K562 (cell line): ENCODE results near the gene MET. TPM values are rescaled to one million over a fixed set of nuclear protein-coding genes. Genes with fewer than 3 reads are reported as not detected.

Source experiments
- ATAC-seq: fragments of 200-7000 bp; cut with Tn5 transposase; 3 replicates; pipeline ENCODE4 v1.9.1; 2020; ENCODE audit warnings: moderate library complexity
- BruUV-seq: library from RNA; stranded (reverse); fragments of 400-500 nt; replicated peaks from 2 replicates; lab custom pipeline; 2021; lab: Mats Ljungman, UMichigan
- CTCF ChIA-PET: fragments of 300-600 bp; formaldehyde crosslinking; extraction: SDS; loops from one replicate; lab custom pipeline; 2021; ENCODE audit warnings: low intra/inter-chr PET ratio; lab: Yijun Ruan, JAX
- POLR2A ChIA-PET: fragments of 300-600, 350-650 bp; sonication (Branson Sonifier 250); formaldehyde crosslinking; extraction: SDS; loops from one replicate; lab custom pipeline; 2021; ENCODE audit warnings: antibody characterized with exemption, inconsistent platforms; lab: Yijun Ruan, JAX
- DNase-seq, 4 experiments: peaks; one replicate each; pipeline versions ENCODE4 v3.0.0 to v3.0.0-alpha.2; 2011 to 2018; ENCODE audit warnings: low spot score in 3 of 4, mixed read lengths in 3 of 4; ENCODE audit errors: extremely low read depth in 1 of 4
- FAIRE-seq: peaks from 2 replicates; lab custom pipeline; 2011; peaks lifted over from hg19 to GRCh38; lab: Jason Lieb, UNC
- H2AFZ ChIP-seq: 2 replicates; pipeline ENCODE4 v1.6.0; 2011; ENCODE audit warnings: low read depth, low read length, control low read depth, inconsistent platforms
- H3K27ac ChIP-seq: fragments of 200-600 bp; 3 replicates; pipeline ENCODE4 v1.8.0; 2011; ENCODE audit warnings: low read depth, mild to moderate bottlenecking, control low read depth, inconsistent platforms, low read length, moderate library complexity, mixed read lengths; ENCODE audit errors: extremely low read depth
- H3K27me3 ChIP-seq, 2 experiments: fragments of 300-600 bp in 1 of 2; 2 replicates in 1 of 2; 3 replicates in 1 of 2; pipeline versions ENCODE4 v1.6.0 to v1.8.0; 2011; ENCODE audit warnings: inconsistent platforms in 2 of 2, low read length in 2 of 2, mild to moderate bottlenecking in 1 of 2, mixed read lengths in 1 of 2, moderate library complexity in 1 of 2; ENCODE audit not compliant: control insufficient read depth in 2 of 2, insufficient read depth in 2 of 2
- H3K36me3 ChIP-seq: fragments of 300-600 bp; 3 replicates; pipeline ENCODE4 v1.8.0; 2011; ENCODE audit warnings: mild to moderate bottlenecking, low read length, inconsistent platforms; ENCODE audit not compliant: control insufficient read depth, insufficient read depth
- H3K4me1 ChIP-seq, 2 experiments: fragments of 200-600 bp in 1 of 2; replicated peaks in 1 of 2; 2 replicates in 1 of 2; 3 replicates in 1 of 2; pipeline versions ENCODE4 v1.5.1 to v1.8.0; 2011; ENCODE audit warnings: inconsistent platforms in 2 of 2, low read length in 2 of 2, mild to moderate bottlenecking in 1 of 2, mixed read lengths in 1 of 2, moderate library complexity in 1 of 2; ENCODE audit not compliant: control insufficient read depth in 2 of 2, insufficient read depth in 2 of 2
- H3K4me2 ChIP-seq: 2 replicates; pipeline ENCODE4 v1.6.1; 2011; ENCODE audit warnings: low read length, control low read depth, inconsistent platforms, mixed read lengths; ENCODE audit not compliant: insufficient read depth
- H3K4me3 ChIP-seq: fragments of 200-600 bp; sonication (generic), shearing (Covaris generic); 2 replicates; pipeline ENCODE4 v1.5.1; 2016; ENCODE audit warnings: control low read depth, inconsistent platforms
- H3K79me2 ChIP-seq: fragments of 200-600 bp; 3 replicates; pipeline ENCODE4 v1.8.0; 2011; ENCODE audit warnings: low read length, inconsistent platforms; ENCODE audit not compliant: control insufficient read depth, insufficient read depth
- H3K9ac ChIP-seq, 2 experiments: 2 replicates each; pipeline versions ENCODE4 v1.6.0 to v1.6.1; 2011; ENCODE audit warnings: low read depth in 2 of 2, low read length in 2 of 2, control low read depth in 1 of 2, inconsistent platforms in 1 of 2, mild to moderate bottlenecking in 1 of 2, mixed read lengths in 1 of 2; ENCODE audit not compliant: insufficient read depth in 1 of 2
- H3K9me1 ChIP-seq: one replicate; pipeline ENCODE4 v1.6.0; 2011; ENCODE audit warnings: inconsistent platforms, mild to moderate bottlenecking, low read length, moderate library complexity; ENCODE audit not compliant: control insufficient read depth, insufficient read depth
- H3K9me3 ChIP-seq: replicated peaks from 2 replicates; pipeline ENCODE4 v1.5.1; 2011; ENCODE audit warnings: low read depth, low read length, inconsistent platforms; ENCODE audit not compliant: control insufficient read depth, insufficient read depth
- H4K20me1 ChIP-seq: replicated peaks from 2 replicates; pipeline ENCODE4 v1.6.1; 2011; ENCODE audit warnings: low read length, inconsistent platforms, mixed read lengths; ENCODE audit not compliant: control insufficient read depth, insufficient read depth
- CEBPB ChIP-seq: fragments of 450-650 bp; IDR thresholded peaks from 2 replicates; pipeline ENCODE4 v1.6.1; 2016; ENCODE audit warnings: missing genetic modification characterization, missing compliant biosample characterization
- NFIC ChIP-seq: fragments of 450-650 bp; IDR thresholded peaks from 2 replicates; pipeline ENCODE4 v1.6.1; 2017; ENCODE audit warnings: mild to moderate bottlenecking, inconsistent platforms
- NR3C1 ChIP-seq: sonication (generic); formaldehyde crosslinking; IDR thresholded peaks from 2 replicates; pipeline ENCODE4 v1.8.1; 2022; ENCODE audit warnings: missing genetic modification reagents
- TAF7 ChIP-seq: fragments of 450-650 bp; IDR thresholded peaks from 2 replicates; pipeline ENCODE4 v1.6.1; 2016; ENCODE audit warnings: missing genetic modification characterization, missing compliant biosample characterization
- ZBTB40 ChIP-seq, 2 experiments: fragments of 450-650 bp in 1 of 2; sonication (generic) in 1 of 2; formaldehyde crosslinking in 1 of 2; IDR thresholded peaks; 2 replicates each; pipeline versions ENCODE4 v1.7.1 to v1.9.0; 2016 to 2022; ENCODE audit warnings: inconsistent platforms in 1 of 2, mild to moderate bottlenecking in 1 of 2, missing genetic modification reagents in 1 of 2
- WGBS: fragments of 100-300 bp; shearing (Covaris generic); methylation state at CpG from one replicate; pipeline ENCODE4 v1.1.6; 2016; ENCODE audit warnings: low coverage, mixed read lengths; ENCODE audit not compliant: insufficient coverage; ENCODE audit errors: missing lambda C conversion rate; 5-methylcytosine and 5-hydroxymethylcytosine counted together
- in situ Hi-C: fragments of 300-500 bp; cut with MboI; formaldehyde crosslinking; loops from 4 replicates; pipeline ENCODE4 v1.15.0; 2018; ENCODE audit warnings: inconsistent platforms, mixed read lengths
- intact Hi-C: fragments of 100-400 bp; cut with micrococcal nuclease; formaldehyde crosslinking; loops from 2 replicates; pipeline ENCODE4 v1.14.2; 2022
- polyA plus RNA-seq, 8 experiments: library from polyadenylated mRNA; depleted of rRNA in 4 of 8; stranded (reverse) in 5 of 8; unstranded in 3 of 8; fragments of >200 nt; fragmentation: Nextera tagmentation in 2 of 8; fragmentation: Illumina TruSeq in 1 of 8; extraction: Ambion mirVana in 2 of 8; extraction: Trizol in 1 of 8; gene quantifications; 2 replicates each; pipeline versions ENCODE4 v1.2.1 to v1.2.3, GENCODE V29; 2011 to 2014; ENCODE audit warnings: inconsistent platforms in 1 of 8, missing spikeins in 1 of 8
- total RNA-seq, 7 experiments: library from RNA; depleted of rRNA in 6 of 7; stranded (reverse); fragments of >200 nt in 6 of 7; fragmentation: Illumina TruSeq in 2 of 7; extraction: Trizol in 2 of 7; gene quantifications; 2 replicates each; pipeline versions ENCODE4 v1.2.1 to v1.2.3, GENCODE V29; 2011 to 2021; ENCODE audit warnings: low replicate concordance in 1 of 7
- TF ChIP-seq, protein P1 (sequence below): fragments of 250-450 bp; sonication (Bioruptor Pico); IDR thresholded peaks from 2 replicates; pipeline ENCODE4 v1.5.0; 2021
- TF ChIP-seq, protein P2 (sequence below): fragments of 250-450 bp; sonication (Bioruptor Pico); IDR thresholded peaks from 2 replicates; pipeline ENCODE4 v1.4.0; 2020; ENCODE audit warnings: borderline replicate concordance
- TF ChIP-seq, protein P3 (sequence below): sonication (generic); formaldehyde crosslinking; IDR thresholded peaks from 2 replicates; pipeline ENCODE4 v1.8.1; 2023; ENCODE audit warnings: mild to moderate bottlenecking, missing genetic modification reagents, moderate library complexity

The MET gene
- total and polyA plus RNA-seq, 9 of the 15 experiments (the other 6 are each of a cell fraction or from before 2014, with no cell fraction given): 0.84 to 2.4 (median 1.1) TPM

DNA sequence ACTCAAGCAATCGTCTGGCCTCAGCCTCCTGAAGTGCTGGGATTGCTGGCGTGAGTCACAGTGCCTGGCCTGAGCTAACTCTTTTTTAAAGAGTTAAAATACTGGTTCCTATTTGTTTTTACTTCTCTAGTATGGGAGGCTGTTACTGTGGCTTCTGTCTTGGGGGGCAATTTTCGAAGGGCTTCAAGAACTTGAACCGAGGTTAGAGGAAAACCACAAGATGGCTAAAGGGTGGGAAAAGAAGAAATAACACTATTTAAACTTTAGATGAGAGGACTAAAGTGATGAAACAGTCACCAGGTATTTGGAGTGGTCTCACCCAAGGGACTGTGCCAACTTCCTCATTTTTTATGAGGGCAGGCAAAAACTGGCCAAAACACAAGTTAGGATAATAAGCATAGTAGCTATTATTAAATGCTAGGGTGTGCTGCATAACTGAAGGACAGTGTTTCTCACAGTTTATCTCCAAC is 17.8 kb downstream of the MET start:
- CTCF ChIA-PET: no interaction called here
- intact Hi-C loops (no loop called here), in situ Hi-C loops (no loop called here)
- H4K20me1 ChIP-seq: no peaks in the 10 kb centered on the region
- no peaks in the 10 kb centered on the region for H3K9me3 ChIP-seq
- peaks cover 2 to 21% of the 10 kb centered on the region in 2 experiments; a peak in 3 of 5 replicates for H3K27me3 ChIP-seq
- 2% methylated on average over 4 of the region's 4 CpGs for WGBS
- no peak overlapping the region for H3K4me3 ChIP-seq
- no peak overlapping the region for H3K9ac ChIP-seq
- FAIRE-seq (no peak), ATAC-seq (no peak), DNase-seq (no peak)
- no peaks in the 10 kb centered on the region for H3K79me2 ChIP-seq
- no peaks in the 10 kb centered on the region for H3K9me1 ChIP-seq
- H3K27ac ChIP-seq: no peak overlapping the region
- no peaks in the 10 kb centered on the region for H3K4me1 ChIP-seq
- POLR2A ChIA-PET: interaction anchor here (0.6 kb wide), 1 partner anchor 420 kb away, joined by 3 read pairs; no protein-coding TSS in a partner anchor
- no peaks in the 10 kb centered on the region for H3K36me3 ChIP-seq
- H3K4me2 ChIP-seq: no peak overlapping the region
- no peak overlapping the region for H2AFZ ChIP-seq
- BruUV-seq: no TSS peak
- no peak for TF ChIP-seq NFIC
- TF ChIP-seq CEBPB (tag): no peak
- TF ChIP-seq, protein P1, sequence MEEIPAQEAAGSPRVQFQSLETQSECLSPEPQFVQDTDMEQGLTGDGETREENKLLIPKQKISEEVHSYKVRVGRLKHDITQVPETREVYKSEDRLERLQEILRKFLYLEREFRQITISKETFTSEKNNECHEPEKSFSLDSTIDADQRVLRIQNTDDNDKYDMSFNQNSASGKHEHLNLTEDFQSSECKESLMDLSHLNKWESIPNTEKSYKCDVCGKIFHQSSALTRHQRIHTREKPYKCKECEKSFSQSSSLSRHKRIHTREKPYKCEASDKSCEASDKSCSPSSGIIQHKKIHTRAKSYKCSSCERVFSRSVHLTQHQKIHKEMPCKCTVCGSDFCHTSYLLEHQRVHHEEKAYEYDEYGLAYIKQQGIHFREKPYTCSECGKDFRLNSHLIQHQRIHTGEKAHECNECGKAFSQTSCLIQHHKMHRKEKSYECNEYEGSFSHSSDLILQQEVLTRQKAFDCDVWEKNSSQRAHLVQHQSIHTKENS (CRISPR knock-in tag): no peak
- TF ChIP-seq ZBTB40 (IDR thresholded peaks at IDR 0.05): no peak
- TF ChIP-seq ZBTB40 (CRISPR knock-in tag; IDR thresholded peaks at IDR 0.05): no peak
- TF ChIP-seq, protein P2, sequence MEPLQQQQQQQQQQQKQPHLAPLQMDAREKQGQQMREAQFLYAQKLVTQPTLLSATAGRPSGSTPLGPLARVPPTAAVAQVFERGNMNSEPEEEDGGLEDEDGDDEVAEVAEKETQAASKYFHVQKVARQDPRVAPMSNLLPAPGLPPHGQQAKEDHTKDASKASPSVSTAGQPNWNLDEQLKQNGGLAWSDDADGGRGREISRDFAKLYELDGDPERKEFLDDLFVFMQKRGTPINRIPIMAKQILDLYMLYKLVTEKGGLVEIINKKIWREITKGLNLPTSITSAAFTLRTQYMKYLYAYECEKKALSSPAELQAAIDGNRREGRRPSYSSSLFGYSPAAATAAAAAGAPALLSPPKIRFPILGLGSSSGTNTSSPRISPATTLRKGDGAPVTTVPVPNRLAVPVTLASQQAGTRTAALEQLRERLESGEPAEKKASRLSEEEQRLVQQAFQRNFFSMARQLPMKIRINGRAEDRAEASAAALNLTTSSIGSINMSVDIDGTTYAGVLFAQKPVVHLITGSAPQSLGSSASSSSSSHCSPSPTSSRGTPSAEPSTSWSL: no peak
- TF ChIP-seq NR3C1 (CRISPR knock-in tag): no peak
- TF ChIP-seq TAF7 (tag): no peak
- TF ChIP-seq, protein P3, sequence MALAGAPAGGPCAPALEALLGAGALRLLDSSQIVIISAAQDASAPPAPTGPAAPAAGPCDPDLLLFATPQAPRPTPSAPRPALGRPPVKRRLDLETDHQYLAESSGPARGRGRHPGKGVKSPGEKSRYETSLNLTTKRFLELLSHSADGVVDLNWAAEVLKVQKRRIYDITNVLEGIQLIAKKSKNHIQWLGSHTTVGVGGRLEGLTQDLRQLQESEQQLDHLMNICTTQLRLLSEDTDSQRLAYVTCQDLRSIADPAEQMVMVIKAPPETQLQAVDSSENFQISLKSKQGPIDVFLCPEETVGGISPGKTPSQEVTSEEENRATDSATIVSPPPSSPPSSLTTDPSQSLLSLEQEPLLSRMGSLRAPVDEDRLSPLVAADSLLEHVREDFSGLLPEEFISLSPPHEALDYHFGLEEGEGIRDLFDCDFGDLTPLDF: no peak
